GM19324 (cell line): ENCODE data around the gene ERN1.

Experiments used
- ATAC-seq: cut with Tn5 transposase; IDR thresholded peaks from one replicate; pipeline ENCODE4 v1.9.1; 2021; ENCODE audit warnings: mild to moderate bottlenecking, moderate library complexity; ENCODE audit not compliant: unreplicated experiment, low FRiP score

The ERN1 gene

DNA sequence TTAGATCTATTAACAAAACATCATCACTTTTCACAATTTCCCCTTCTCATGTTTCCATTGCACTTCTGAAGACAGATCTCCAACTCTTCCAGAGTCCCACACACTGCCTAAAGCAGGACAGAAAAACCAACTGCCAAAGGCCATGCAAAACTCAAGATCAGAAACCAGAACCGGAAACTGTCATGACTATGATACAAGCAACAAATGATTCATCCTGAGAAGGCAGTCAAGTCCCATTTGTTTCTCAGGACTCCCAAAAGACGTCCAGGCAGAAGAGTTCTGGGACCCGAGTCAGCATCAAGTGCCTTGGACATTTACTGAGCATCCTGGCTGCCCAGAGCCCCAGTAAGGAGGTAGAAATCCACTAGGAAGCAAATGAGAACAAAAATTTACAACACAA, 38.8 kb downstream of the ERN1 start:
- ATAC-seq = no peak

- no peak for ATAC-seq
Measured at GRCh38 chr17:64090144-64090543, 39.8 kb downstream of the ERN1 start.

DNA sequence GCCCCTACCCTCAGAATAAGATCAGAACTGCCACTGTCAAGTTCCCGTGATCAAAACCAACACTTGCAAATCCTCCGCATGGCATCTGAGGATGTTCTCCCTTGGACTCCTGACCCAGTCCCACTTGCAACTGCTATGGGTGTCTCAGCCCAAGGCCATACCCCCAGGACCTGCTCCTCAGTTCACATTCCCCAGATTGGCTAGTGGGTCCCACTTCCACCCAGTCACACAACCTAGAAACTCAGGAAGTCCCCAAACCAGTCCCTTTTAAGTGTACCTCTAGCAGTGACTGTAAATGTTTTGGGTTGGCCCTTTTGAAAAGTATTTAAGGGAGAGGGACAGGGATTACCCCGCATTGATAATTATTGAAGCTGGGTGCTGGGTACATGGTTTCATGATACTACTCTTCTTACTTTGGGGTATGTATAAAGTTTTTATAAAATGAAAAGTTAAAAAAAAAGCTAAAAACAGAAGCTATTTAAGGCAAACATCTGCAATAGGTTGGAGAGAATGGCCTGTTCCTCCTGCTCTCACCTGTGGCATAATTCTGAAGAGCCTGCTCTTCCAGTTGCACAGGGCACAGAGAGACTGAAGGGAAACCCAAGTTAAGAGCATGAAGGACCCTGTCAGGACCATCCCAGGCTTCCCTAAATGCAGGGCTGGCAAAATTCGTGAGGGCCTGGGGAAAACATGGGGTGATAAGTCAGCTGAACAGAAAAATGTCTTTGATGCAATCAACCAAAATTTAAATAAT, 42.5 kb downstream of the ERN1 start:
- no peak for ATAC-seq

- no peak for ATAC-seq
Measured at GRCh38 chr17:64085650-64086005, 44.3 kb downstream of the ERN1 start.

- ATAC-seq = no peak
Measured at GRCh38 chr17:64084940-64085649, 44.8 kb downstream of the ERN1 start.

- no peak for ATAC-seq
Measured at GRCh38 chr17:64084086-64084939, 45.6 kb downstream of the ERN1 start.

- ATAC-seq = no peak
Measured at GRCh38 chr17:64083563-64084085, 46.3 kb downstream of the ERN1 start.

DNA sequence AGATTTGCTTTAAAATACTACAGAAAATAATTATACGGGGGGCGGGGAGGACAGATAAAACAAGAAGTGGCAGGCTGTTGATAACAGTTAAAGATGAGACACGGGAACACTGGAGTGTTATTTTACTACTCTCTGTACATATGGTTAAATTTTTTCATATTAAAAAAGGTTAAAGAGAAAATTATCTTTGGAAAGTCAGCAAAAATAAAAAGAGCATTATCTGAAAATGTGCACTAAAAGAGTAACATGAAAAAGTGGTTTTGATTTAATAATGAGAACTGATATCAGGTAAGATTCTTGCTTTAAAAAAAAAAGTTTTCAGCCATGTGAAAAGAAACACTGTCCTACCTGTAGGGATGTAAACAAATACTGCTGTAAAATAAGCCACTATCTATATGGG, 46.9 kb downstream of the ERN1 start:
- ATAC-seq = no peak

DNA sequence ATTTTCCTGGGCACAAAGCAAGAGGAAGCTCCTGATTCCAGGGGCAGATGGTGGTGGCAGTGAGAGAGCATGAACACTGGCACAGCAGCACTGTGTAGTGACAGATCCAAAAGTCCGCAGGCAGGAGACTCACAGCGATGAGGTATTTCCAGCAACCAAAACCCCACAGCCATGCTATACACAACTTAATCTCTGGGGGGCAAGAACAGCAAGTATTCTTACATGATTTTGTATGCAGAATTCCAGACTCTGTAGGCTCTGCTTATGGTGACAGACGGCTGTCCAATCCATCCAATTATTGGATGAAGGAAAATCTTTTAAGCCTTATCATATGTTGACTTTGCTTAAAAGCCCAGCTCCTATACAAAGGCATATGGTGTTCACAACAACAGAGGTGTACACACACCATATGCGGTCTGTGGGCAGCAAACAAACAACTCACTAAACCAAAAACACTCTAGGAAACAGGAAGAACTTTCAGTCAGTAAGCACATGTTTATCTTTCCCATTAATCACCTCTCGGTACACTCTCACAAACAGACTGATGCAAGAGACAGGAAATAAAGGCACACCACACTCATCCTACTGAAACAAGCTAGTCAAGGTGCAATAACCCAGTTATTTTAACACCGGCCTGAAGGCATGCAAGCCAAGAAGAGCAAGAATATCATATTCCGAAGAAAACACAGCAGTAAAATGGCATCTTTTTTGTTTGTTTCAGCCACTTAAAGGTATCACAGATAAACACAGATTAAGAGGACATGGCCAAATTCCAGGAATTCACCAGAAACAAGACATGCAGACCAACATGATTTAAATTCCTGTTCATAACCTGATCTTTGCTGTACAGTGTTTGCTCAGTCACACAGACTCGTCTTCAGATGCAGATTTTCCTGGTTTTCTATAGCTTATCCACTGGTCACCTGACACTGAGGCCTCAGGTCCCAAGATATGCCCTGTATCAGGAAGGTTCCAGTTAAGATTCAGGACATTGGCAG, 47.8 kb downstream of the ERN1 start:
- ATAC-seq = peak; percentile 61

GRCh38 chr17:64080174-64080618, 49.7 kb downstream of the ERN1 start:
- no peak for ATAC-seq

DNA sequence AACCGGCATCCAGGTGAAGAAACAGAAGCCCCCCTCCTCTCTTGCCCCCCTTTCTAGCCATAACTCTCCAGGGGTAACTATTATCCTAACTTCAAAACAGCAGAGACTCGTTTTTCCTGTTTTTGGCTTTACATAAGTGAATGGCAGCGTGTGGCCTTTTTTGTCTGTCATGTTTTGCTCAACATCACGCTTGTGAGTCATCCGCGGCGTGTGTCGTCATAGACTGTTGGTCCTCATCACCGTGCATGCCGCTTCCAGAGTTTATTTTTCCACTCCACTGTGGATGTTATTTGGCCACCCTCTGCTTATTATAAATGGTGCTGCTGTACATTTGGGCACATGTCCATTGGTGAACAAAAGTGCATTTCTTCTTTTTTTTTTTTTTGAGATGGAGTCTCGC, 52.6 kb downstream of the ERN1 start:
- no peak for ATAC-seq

GRCh38 chr17:64075913-64076312, 54.0 kb downstream of the ERN1 start:
- no peak for ATAC-seq

DNA sequence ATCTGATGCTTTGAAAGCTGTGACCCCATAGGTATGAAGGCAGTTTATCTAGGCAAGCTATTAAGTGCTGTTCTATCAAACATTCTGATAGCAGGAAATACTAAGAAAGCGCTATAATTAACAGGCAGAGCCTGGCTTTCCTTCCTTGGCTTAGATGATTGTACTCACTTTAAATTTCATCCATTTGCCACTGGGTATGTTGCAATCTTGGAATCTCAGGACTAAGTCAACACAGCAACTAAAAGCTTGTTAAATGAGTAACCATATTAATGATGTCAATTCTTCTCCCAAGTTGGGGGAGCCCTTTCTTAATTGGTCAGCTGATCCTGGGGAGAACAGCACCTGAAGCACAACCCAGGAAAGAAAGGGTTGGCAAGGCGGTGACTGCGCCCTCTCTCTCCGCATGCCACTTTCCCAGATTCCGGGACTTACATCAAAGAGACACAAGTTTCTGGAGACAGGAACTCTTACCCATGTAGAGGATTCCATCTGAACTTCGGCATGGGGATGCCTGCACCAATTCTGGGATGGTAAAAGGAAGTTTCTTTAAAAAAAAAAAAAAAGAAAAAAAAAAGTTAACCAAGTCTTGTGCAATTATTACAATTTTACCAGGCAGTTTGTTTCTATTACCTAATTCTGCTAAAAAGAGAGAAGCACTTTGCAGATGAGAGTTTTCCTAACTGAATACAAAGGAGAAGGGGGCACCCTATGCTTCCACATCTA, 55.1 kb downstream of the ERN1 start:
- ATAC-seq = peak; percentile 6

- ATAC-seq = peak; percentile 74
Measured at GRCh38 chr17:64073771-64074703, 55.9 kb downstream of the ERN1 start.

DNA sequence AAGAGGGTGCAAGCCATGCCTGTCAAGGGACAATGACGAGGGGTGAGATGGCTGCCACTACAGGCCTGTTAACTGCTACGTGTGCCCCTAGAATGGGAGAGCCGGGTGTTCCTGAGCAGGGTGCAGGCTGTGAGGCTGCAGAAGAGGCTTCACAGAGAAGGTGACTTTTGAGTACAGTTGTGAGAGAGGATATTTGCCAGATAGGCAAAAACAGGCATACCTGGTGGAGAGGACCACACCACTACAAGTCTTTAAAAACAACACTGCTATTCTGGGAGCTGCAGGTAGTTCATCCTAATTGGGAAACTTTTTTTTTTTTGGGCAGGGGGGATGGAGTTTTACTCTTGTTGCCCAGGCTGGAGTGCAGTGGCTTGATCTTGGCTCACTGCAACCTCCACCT, 58.8 kb downstream of the ERN1 start:
- ATAC-seq = no peak

- no peak for ATAC-seq
Measured at GRCh38 chr17:64070213-64070612, 59.7 kb downstream of the ERN1 start.

DNA sequence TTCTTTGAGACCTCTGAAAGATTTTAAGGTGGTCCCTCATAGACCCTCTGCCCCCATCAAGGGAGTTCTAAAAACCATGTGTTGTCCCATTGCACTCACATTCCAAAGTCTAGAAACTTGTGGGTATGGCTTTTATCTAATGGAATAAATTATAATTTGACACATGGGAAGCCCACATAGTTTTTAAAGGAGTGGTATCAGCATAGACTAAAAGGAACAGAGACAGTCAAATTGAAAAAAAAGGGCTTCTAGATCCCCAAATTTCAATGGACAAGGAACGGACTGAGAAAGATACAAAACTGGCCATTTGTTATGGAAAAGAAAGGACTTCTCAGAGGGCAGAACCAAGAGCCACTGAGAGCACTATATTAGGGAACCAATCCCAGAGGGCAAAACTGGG, 60.8 kb downstream of the ERN1 start:
- ATAC-seq = no peak

GRCh38 chr17:64067657-64068056, 62.3 kb downstream of the ERN1 start:
- ATAC-seq = no peak
